ENCODE data around the gene CCPG1. TPM values are rescaled to one million over a fixed set of nuclear protein-coding genes. Genes with fewer than 3 reads are reported as not detected.

CCPG1 gene
- polyA plus RNA-seq, 1 donor (not counting 4 experiments of a cell fraction or from before 2014, with no cell fraction given) = 12.4 TPM

- TF ChIP-seq EZH2 (IDR thresholded peaks at IDR 0.05; ENCODE audit: low read length) (no peak), CTCF (optimal IDR thresholded peaks at IDR 0.05 in 1 of 3, IDR thresholded peaks at IDR 0.05 in 1 of 3, conservative IDR thresholded peaks at IDR 0.05 in 1 of 3; ENCODE audit: extremely low read depth in 1 of 3, insufficient read depth in 2 of 3, low read length in 3 of 3) (no peak)
- H3K36me3 ChIP-seq (ENCODE audit: control insufficient read depth in 2 of 2, extremely low read depth in 1 of 2, insufficient read depth in 2 of 2, low read length in 2 of 2) = peaks cover 3% of the 10 kb centered on the region in 2 experiments
- no peaks in the 10 kb centered on the region for H3K79me2 ChIP-seq (ENCODE audit: control insufficient read depth, insufficient read depth, low read length)
- no peak overlapping the region for H3K9ac ChIP-seq (ENCODE audit: control insufficient read depth, extremely low read depth, insufficient read depth, low read length)
- no peak for DNase-seq (ENCODE audit: low read depth, low spot score)
- H3K27me3 ChIP-seq (ENCODE audit: control insufficient read depth, extremely low read depth, insufficient read depth, low read length) = no peaks in the 10 kb centered on the region
- H4K20me1 ChIP-seq (ENCODE audit: control insufficient read depth, extremely low read depth, insufficient read depth, low read length) = no peaks in the 10 kb centered on the region
- no peak overlapping the region for H3K4me3 ChIP-seq (ENCODE audit: control insufficient read depth in 2 of 3, extremely low read depth in 1 of 3, insufficient read depth in 2 of 3, low read depth in 1 of 3, low read length in 3 of 3)
- no peaks in the 10 kb centered on the region for H3K9me3 ChIP-seq (ENCODE audit: control insufficient read depth, low read depth, low read length)
- no peak overlapping the region for H2AFZ ChIP-seq (ENCODE audit: control insufficient read depth, low read length)
- dilution Hi-C loops (cut with MboI; ENCODE audit: extremely low pct_ligation_motif_present, low sequenced_read_pairs) = no loop called here
- H3K9me1 ChIP-seq (ENCODE audit: control insufficient read depth, extremely low read depth, insufficient read depth, low read length) = no peaks in the 10 kb centered on the region
- no peak for FAIRE-seq
- H3K4me1 ChIP-seq (ENCODE audit: control insufficient read depth, extremely low read depth, insufficient read depth, low read length) = no peaks in the 10 kb centered on the region
- H3K27ac ChIP-seq (ENCODE audit: control insufficient read depth, insufficient read depth, low read length) = no peak overlapping the region
- H3K4me2 ChIP-seq (ENCODE audit: control insufficient read depth, extremely low read depth, insufficient read depth, low read depth, low read length) = no peak overlapping the region
Measured at GRCh38 chr15:55337160-55337559, 71.0 kb downstream of the CCPG1 start.

GRCh38 chr15:55334997-55335396 lies 73.2 kb downstream of the CCPG1 start:
- H3K9me1 ChIP-seq (ENCODE audit: control insufficient read depth, extremely low read depth, insufficient read depth, low read length) = no peaks in the 10 kb centered on the region
- no peak for TF ChIP-seq EZH2 (IDR thresholded peaks at IDR 0.05; ENCODE audit: low read length)
- no peak for TF ChIP-seq CTCF (optimal IDR thresholded peaks at IDR 0.05 in 1 of 3, IDR thresholded peaks at IDR 0.05 in 1 of 3, conservative IDR thresholded peaks at IDR 0.05 in 1 of 3; ENCODE audit: extremely low read depth in 1 of 3, insufficient read depth in 2 of 3, low read length in 3 of 3)
- no peak overlapping the region for H3K27ac ChIP-seq (ENCODE audit: control insufficient read depth, insufficient read depth, low read length)
- H3K27me3 ChIP-seq (ENCODE audit: control insufficient read depth, extremely low read depth, insufficient read depth, low read length) = no peaks in the 10 kb centered on the region
- H3K9ac ChIP-seq (ENCODE audit: control insufficient read depth, extremely low read depth, insufficient read depth, low read length) = no peak overlapping the region
- FAIRE-seq (no peak), DNase-seq (ENCODE audit: low read depth, low spot score) (no peak)
- dilution Hi-C loops (cut with MboI; ENCODE audit: extremely low pct_ligation_motif_present, low sequenced_read_pairs) = no loop called here
- no peaks in the 10 kb centered on the region for H3K9me3 ChIP-seq (ENCODE audit: control insufficient read depth, low read depth, low read length)
- no peaks in the 10 kb centered on the region for H4K20me1 ChIP-seq (ENCODE audit: control insufficient read depth, extremely low read depth, insufficient read depth, low read length)
- no peaks in the 10 kb centered on the region for H3K79me2 ChIP-seq (ENCODE audit: control insufficient read depth, insufficient read depth, low read length)
- no peak overlapping the region for H3K4me3 ChIP-seq (ENCODE audit: control insufficient read depth in 2 of 3, extremely low read depth in 1 of 3, insufficient read depth in 2 of 3, low read depth in 1 of 3, low read length in 3 of 3)
- H3K4me1 ChIP-seq (ENCODE audit: control insufficient read depth, extremely low read depth, insufficient read depth, low read length) = no peaks in the 10 kb centered on the region
- peaks cover 0 to 2% of the 10 kb centered on the region in 2 experiments for H3K36me3 ChIP-seq (ENCODE audit: control insufficient read depth in 2 of 2, extremely low read depth in 1 of 2, insufficient read depth in 2 of 2, low read length in 2 of 2)
- H2AFZ ChIP-seq (ENCODE audit: control insufficient read depth, low read length) = no peak overlapping the region
- no peak overlapping the region for H3K4me2 ChIP-seq (ENCODE audit: control insufficient read depth, extremely low read depth, insufficient read depth, low read depth, low read length)
